Endothelial cell of umbilical vein (primary cell): ENCODE measurements around the gene PBX3. TPM values are rescaled to one million over a fixed set of nuclear protein-coding genes. Genes with fewer than 3 reads are reported as not detected.

Source experiments
- BruUV-seq: library from RNA; stranded (reverse); fragments of 400-500 nt; replicated peaks from 2 replicates; lab custom pipeline; 2021; lab: Mats Ljungman, UMichigan
- CTCF ChIA-PET: fragments of 300-600, 350-600 bp; sonication (Branson Sonifier 250); formaldehyde crosslinking; loops from one replicate; lab custom pipeline; 2021; ENCODE audit warnings: antibody characterized with exemption, inconsistent platforms; lab: Charles Lee
- POLR2A ChIA-PET: fragments of 300-600, 350-600 bp; sonication (Branson Sonifier 250); formaldehyde crosslinking; loops from one replicate; lab custom pipeline; 2021; ENCODE audit warnings: antibody characterized with exemption, inconsistent platforms; lab: Charles Lee
- DNase-seq: peaks from one replicate; pipeline ENCODE4 v3.0.0-alpha.2; 2011; ENCODE audit warnings: low read depth, low spot score
- FAIRE-seq: peaks from 2 replicates; lab custom pipeline; 2011; peaks lifted over from hg19 to GRCh38; lab: Jason Lieb, UNC
- H2AFZ ChIP-seq: 2 replicates; pipeline ENCODE4 v1.6.0; 2012; ENCODE audit warnings: low read depth, low read length, control low read depth, inconsistent platforms
- H3K27ac ChIP-seq: 2 replicates; pipeline ENCODE4 v1.5.1; 2011; ENCODE audit warnings: low read depth, mild to moderate bottlenecking, control low read depth, low read length, moderate library complexity; ENCODE audit not compliant: insufficient read depth
- H3K27me3 ChIP-seq, 2 experiments: 2 replicates each; pipeline versions ENCODE4 v1.6.0 to v1.6.1; 2011; ENCODE audit warnings: low read length in 2 of 2, mixed read lengths in 1 of 2; ENCODE audit not compliant: control insufficient read depth in 2 of 2, insufficient read depth in 2 of 2
- H3K36me3 ChIP-seq, 2 experiments: 2 replicates in 1 of 2; 3 replicates in 1 of 2; pipeline ENCODE4 v1.5.1; 2011; ENCODE audit warnings: low read length in 2 of 2, mild to moderate bottlenecking in 1 of 2, moderate library complexity in 1 of 2; ENCODE audit not compliant: control insufficient read depth in 2 of 2, insufficient read depth in 2 of 2; ENCODE audit errors: extremely low read depth in 1 of 2
- H3K4me1 ChIP-seq: 3 replicates; pipeline ENCODE4 v1.5.1; 2011; ENCODE audit warnings: mild to moderate bottlenecking, low read length; ENCODE audit not compliant: control insufficient read depth, insufficient read depth; ENCODE audit errors: extremely low read depth
- H3K4me2 ChIP-seq: 2 replicates; pipeline ENCODE4 v1.6.1; 2011; ENCODE audit warnings: low read length, control low read depth, mixed read lengths; ENCODE audit not compliant: insufficient read depth
- H3K4me3 ChIP-seq, 3 experiments: fragments of 200-600 bp in 1 of 3; sonication (generic), shearing (Covaris generic) in 1 of 3; replicated peaks in 1 of 3; 2 replicates each; pipeline ENCODE4 v1.5.1; 2011 to 2016; ENCODE audit warnings: control low read depth in 3 of 3, low read length in 3 of 3, mild to moderate bottlenecking in 2 of 3, inconsistent platforms in 1 of 3, low read depth in 1 of 3, moderate library complexity in 1 of 3; ENCODE audit not compliant: insufficient read depth in 1 of 3
- H3K79me2 ChIP-seq: 2 replicates; pipeline ENCODE4 v1.6.0; 2012; ENCODE audit warnings: low read length, inconsistent platforms; ENCODE audit not compliant: control insufficient read depth, insufficient read depth
- H3K9ac ChIP-seq: replicated peaks from 2 replicates; pipeline ENCODE3; 2011; ENCODE audit warnings: low read length, control low read depth; ENCODE audit not compliant: insufficient read depth; ENCODE audit errors: extremely low read depth
- H3K9me1 ChIP-seq: replicated peaks from 3 replicates; pipeline ENCODE4 v1.6.0; 2011; ENCODE audit warnings: mild to moderate bottlenecking, low read length; ENCODE audit not compliant: control insufficient read depth, insufficient read depth; ENCODE audit errors: extremely low read depth
- H3K9me3 ChIP-seq: replicated peaks from 2 replicates; pipeline ENCODE4 v1.5.1; 2012; ENCODE audit warnings: low read length, inconsistent platforms; ENCODE audit not compliant: control insufficient read depth, insufficient read depth
- H4K20me1 ChIP-seq: replicated peaks from 2 replicates; pipeline ENCODE3; 2011; ENCODE audit warnings: mild to moderate bottlenecking, low read length; ENCODE audit not compliant: control insufficient read depth, insufficient read depth; ENCODE audit errors: extremely low read depth
- FOS ChIP-seq: IDR thresholded peaks from 2 replicates; pipeline ENCODE4 v1.6.1; 2011; ENCODE audit warnings: mild to moderate bottlenecking, low read length, moderate library complexity, borderline replicate concordance; ENCODE audit not compliant: insufficient read depth
- GATA2 ChIP-seq: IDR thresholded peaks from 2 replicates; pipeline ENCODE4 v1.7.0; 2011; ENCODE audit warnings: low read depth, mild to moderate bottlenecking, moderate library complexity, mixed read lengths, low read length; ENCODE audit not compliant: insufficient read length, insufficient read depth
- JUN ChIP-seq: IDR thresholded peaks from 2 replicates; pipeline ENCODE4 v1.6.1; 2011; ENCODE audit warnings: borderline replicate concordance, low read depth; ENCODE audit not compliant: insufficient read length, insufficient read depth
- dilution Hi-C: fragments of 300-500 bp; cut with MboI; formaldehyde crosslinking; loops from one replicate; pipeline ENCODE4 v1.15.0; 2019; ENCODE audit warnings: low sequenced_read_pairs; ENCODE audit not compliant: extremely low pct_ligation_motif_present
- intact Hi-C: fragments of 100-400 bp; cut with micrococcal nuclease; formaldehyde crosslinking; loops from one replicate; pipeline ENCODE4 v1.10.0; 2022
- polyA plus RNA-seq, 4 experiments: library from polyadenylated mRNA; depleted of rRNA in 3 of 4; stranded (reverse) in 3 of 4; unstranded in 1 of 4; fragments of >200 nt; gene quantifications; 2 replicates each; pipeline versions ENCODE4 v1.2.1 to v1.2.3, GENCODE V29; 2011 to 2012; ENCODE audit warnings: missing spikeins in 1 of 4
- total RNA-seq: library from RNA; stranded (reverse); gene quantifications from 2 replicates; pipeline ENCODE4 v1.2.3, GENCODE V29; 2021

Gene PBX3
- total and polyA plus RNA-seq, 2 donors (not counting 3 experiments of a cell fraction or from before 2014, with no cell fraction given): 18.8 to 42.0 TPM

- CTCF ChIA-PET: interaction anchor here (0.6 kb wide), 1 partner anchor 21 kb away, joined by 3 read pairs; no protein-coding TSS in a partner anchor
- FAIRE-seq: no peak
- no TSS peak for BruUV-seq
Measured at GRCh38 chr9:125852386-125852785, 105.2 kb downstream of the PBX3 start.

GRCh38 chr9:125854553-125855275 is 107.5 kb downstream of the PBX3 start:
- H3K4me3 ChIP-seq: no peak overlapping the region
- no peak overlapping the region for H3K27ac ChIP-seq
- peaks cover 17% of the 10 kb centered on the region for H3K79me2 ChIP-seq

More at GRCh38 chr9:125852386-125852785, 105.2 kb downstream of the PBX3 start:
- no peak overlapping the region for H3K4me2 ChIP-seq
- H2AFZ ChIP-seq: no peak overlapping the region
- intact Hi-C loops (no loop called here), dilution Hi-C loops (no loop called here)
- H3K27me3 ChIP-seq: no peaks in the 10 kb centered on the region
- DNase-seq: no peak
- H4K20me1 ChIP-seq: peaks cover 6% of the 10 kb centered on the region
- no peak overlapping the region for H3K27ac ChIP-seq
- POLR2A ChIA-PET: no interaction called here
- H3K36me3 ChIP-seq: no peaks in the 10 kb centered on the region
- H3K4me1 ChIP-seq: peaks cover 3% of the 10 kb centered on the region
- H3K9ac ChIP-seq: no peak overlapping the region
- peaks cover 23% of the 10 kb centered on the region for H3K79me2 ChIP-seq
- H3K4me3 ChIP-seq: no peak overlapping the region
- no peak for TF ChIP-seq FOS
- no peaks in the 10 kb centered on the region for H3K9me3 ChIP-seq
- no peaks in the 10 kb centered on the region for H3K9me1 ChIP-seq

More at GRCh38 chr9:125854553-125855275, 107.5 kb downstream of the PBX3 start:
- Histone ChIP-seq H3K4me2 (no peak overlapping the region), H4K20me1 (no peaks in the 10 kb centered on the region), H3K4me1 (peaks cover 3% of the 10 kb centered on the region), H3K27me3 (no peaks in the 10 kb centered on the region), H3K9me3 (no peaks in the 10 kb centered on the region), H3K9ac (no peak overlapping the region), H2AFZ (no peak overlapping the region), H3K36me3 (no peaks in the 10 kb centered on the region), H3K9me1 (no peaks in the 10 kb centered on the region)
- TF ChIP-seq JUN: no peak
- TF ChIP-seq GATA2: peak; percentile 59
- intact Hi-C loops: no loop called here
- BruUV-seq: no TSS peak
- ChIA-PET CTCF (no interaction called here), POLR2A (no interaction called here)
- dilution Hi-C loops: no loop called here
- FAIRE-seq: no peak
- DNase-seq: peak; percentile 31
